OCI-LY7 (cell line): ENCODE measurements around the gene POLR1A. TPM values are rescaled to one million over a fixed set of nuclear protein-coding genes. Genes with fewer than 3 reads are reported as not detected.

Source experiments
- BruUV-seq: library from RNA; stranded (reverse); fragments of 400-500 nt; replicated peaks from 2 replicates; lab custom pipeline; 2021; lab: Mats Ljungman, UMichigan
- CTCF ChIA-PET: fragments of 300-600 bp; sonication (Branson Sonifier 250); formaldehyde crosslinking; loops from one replicate; lab custom pipeline; 2022; ENCODE audit warnings: antibody characterized with exemption; ENCODE audit not compliant: unreplicated experiment; lab: Charles Lee
- POLR2A ChIA-PET: fragments of 300-600 bp; sonication (Branson Sonifier 250); formaldehyde crosslinking; loops from one replicate; lab custom pipeline; 2022; ENCODE audit warnings: antibody characterized with exemption; lab: Charles Lee
- DNase-seq: peaks from one replicate; pipeline ENCODE4 v3.0.0-alpha.2; 2015; ENCODE audit warnings: low spot score
- H2AFZ ChIP-seq: fragments of 200-600 bp; sonication (generic), shearing (Covaris generic); 2 replicates; pipeline ENCODE4 v1.6.1; 2014; ENCODE audit warnings: mild to moderate bottlenecking, antibody characterized with exemption, low read length, moderate library complexity
- H3K27ac ChIP-seq: fragments of 200-600 bp; sonication (generic); 2 replicates; pipeline ENCODE4 v1.5.1; 2014; ENCODE audit warnings: mixed run types, low read depth, mild to moderate bottlenecking, moderate library complexity, low read length, inconsistent platforms; ENCODE audit not compliant: poor library complexity, severe bottlenecking
- H3K36me3 ChIP-seq: fragments of 200-600 bp; sonication (generic); 2 replicates; pipeline ENCODE4 v1.6.1; 2014; ENCODE audit warnings: mild to moderate bottlenecking, antibody characterized with exemption, low read length, moderate library complexity, mixed read lengths; ENCODE audit not compliant: insufficient read depth
- H3K4me1 ChIP-seq: fragments of 200-600 bp; sonication (generic); 2 replicates; pipeline ENCODE4 v1.5.1; 2014; ENCODE audit warnings: mild to moderate bottlenecking, low read length; ENCODE audit not compliant: insufficient read depth, poor library complexity, severe bottlenecking
- H3K4me2 ChIP-seq: fragments of 200-600 bp; sonication (generic); 2 replicates; pipeline ENCODE4 v1.6.1; 2014; ENCODE audit warnings: mild to moderate bottlenecking, low read length
- H3K4me3 ChIP-seq: fragments of 200-600 bp; sonication (generic); 2 replicates; pipeline ENCODE4 v1.5.1; 2014; ENCODE audit warnings: mild to moderate bottlenecking, low read depth, low read length; ENCODE audit not compliant: poor library complexity, severe bottlenecking
- H3K79me2 ChIP-seq: fragments of 200-600 bp; sonication (generic); 2 replicates; pipeline ENCODE4 v1.6.1; 2016; ENCODE audit warnings: low read depth, mild to moderate bottlenecking, low read length, moderate library complexity, mixed read lengths; ENCODE audit not compliant: insufficient read depth
- H3K9me2 ChIP-seq: fragments of 200-600 bp; sonication (generic); 2 replicates; pipeline ENCODE4 v1.6.1; 2016; ENCODE audit warnings: mild to moderate bottlenecking, low read length, mixed read lengths; ENCODE audit not compliant: insufficient read depth
- H3K9me3 ChIP-seq: fragments of 200-600 bp; sonication (generic); 2 replicates; pipeline ENCODE4 v1.6.1; 2014; ENCODE audit warnings: mild to moderate bottlenecking, mixed run types, low read length, mixed read lengths
- H4K20me1 ChIP-seq: fragments of 200-600 bp; sonication (generic); 2 replicates; pipeline ENCODE4 v1.6.1; 2014; ENCODE audit warnings: mild to moderate bottlenecking, antibody characterized with exemption, low read length, moderate library complexity, mixed read lengths; ENCODE audit not compliant: insufficient read depth
- EZH2phosphoT487 ChIP-seq: fragments of 200-600 bp; sonication (generic); IDR thresholded peaks from 2 replicates; pipeline ENCODE4 v1.6.1; 2018; ENCODE audit warnings: low read depth, borderline replicate concordance, mild to moderate bottlenecking, mixed run types, antibody characterized with exemption, low read length, moderate library complexity, mixed read lengths
- intact Hi-C: fragments of 100-400 bp; cut with micrococcal nuclease; formaldehyde crosslinking; loops from one replicate; pipeline ENCODE4 v1.10.0; 2022; ENCODE audit not compliant: unreplicated experiment
- total RNA-seq, 2 experiments: library from RNA; depleted of rRNA in 1 of 2; stranded (reverse); fragments of >200 nt in 1 of 2; shearing (Covaris generic) in 1 of 2; gene quantifications; 2 replicates each; pipeline ENCODE4 v1.2.3, GENCODE V29; 2014 to 2022
- TF ChIP-seq, protein P1 (sequence below): fragments of 200-600 bp; sonication (generic); conservative IDR thresholded peaks from 2 replicates; pipeline ENCODE4 v1.5.1; 2014; ENCODE audit warnings: mild to moderate bottlenecking, antibody characterized with exemption, low read length, moderate library complexity, mixed read lengths

POLR1A gene
- total RNA-seq, 2 experiments from 2014 or later: 17.5 to 53.3 TPM

DNA sequence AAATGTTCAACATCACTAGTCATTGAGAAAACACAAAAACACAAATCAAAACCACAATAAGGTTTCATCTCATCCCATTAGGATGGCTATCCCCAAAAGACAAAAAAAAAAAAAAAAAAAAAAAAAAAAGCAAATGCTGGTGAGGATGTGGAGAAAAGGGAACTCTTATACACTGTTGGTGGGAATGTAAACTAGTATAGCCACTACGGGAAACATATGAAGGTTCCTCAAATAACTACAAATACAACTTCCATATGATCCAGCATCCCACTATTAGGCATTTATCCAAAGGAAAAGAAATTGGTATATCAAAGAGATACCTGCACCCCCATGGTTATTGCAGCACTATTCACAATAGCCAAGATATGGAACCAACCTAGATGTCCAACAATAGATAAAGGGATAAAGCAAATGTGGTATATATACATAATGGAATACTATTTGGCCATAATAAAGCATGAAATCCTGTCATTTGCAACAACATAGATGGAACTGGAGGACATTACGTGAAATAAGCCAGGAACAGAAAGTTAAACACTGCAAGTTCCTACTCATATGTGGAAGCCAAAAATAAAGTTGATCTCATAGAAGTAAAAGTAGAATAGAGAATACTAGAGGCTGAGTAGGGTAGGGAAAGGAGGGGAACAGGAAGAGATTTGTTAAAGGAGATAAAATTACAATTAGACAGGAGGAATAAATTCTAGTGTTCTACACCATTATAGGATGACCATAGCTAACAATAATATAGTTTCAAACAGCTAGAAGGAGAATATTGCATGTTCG is 8.4 kb downstream of the POLR1A start:
- H2AFZ ChIP-seq: no peak overlapping the region
- no peaks in the 10 kb centered on the region for H3K4me1 ChIP-seq
- H3K4me2 ChIP-seq: no peak overlapping the region
- no peak overlapping the region for H3K27ac ChIP-seq
- no peak overlapping the region for H3K4me3 ChIP-seq
- intact Hi-C loops: no loop called here
- peaks cover 59% of the 10 kb centered on the region for H3K79me2 ChIP-seq
- ChIA-PET CTCF (no interaction called here), POLR2A (no interaction called here)
- BruUV-seq: no TSS peak
- H3K36me3 ChIP-seq: peaks cover 97% of the 10 kb centered on the region
- H4K20me1 ChIP-seq: peaks cover 4% of the 10 kb centered on the region; the same call in 1 of the 2 replicates
- H3K9me2 ChIP-seq: no peaks in the 10 kb centered on the region
- no peak for DNase-seq
- H3K9me3 ChIP-seq: peaks cover 6% of the 10 kb centered on the region; the same call in 1 of the 2 replicates
- no peak for TF ChIP-seq EZH2phosphoT487
- TF ChIP-seq, protein P1, sequence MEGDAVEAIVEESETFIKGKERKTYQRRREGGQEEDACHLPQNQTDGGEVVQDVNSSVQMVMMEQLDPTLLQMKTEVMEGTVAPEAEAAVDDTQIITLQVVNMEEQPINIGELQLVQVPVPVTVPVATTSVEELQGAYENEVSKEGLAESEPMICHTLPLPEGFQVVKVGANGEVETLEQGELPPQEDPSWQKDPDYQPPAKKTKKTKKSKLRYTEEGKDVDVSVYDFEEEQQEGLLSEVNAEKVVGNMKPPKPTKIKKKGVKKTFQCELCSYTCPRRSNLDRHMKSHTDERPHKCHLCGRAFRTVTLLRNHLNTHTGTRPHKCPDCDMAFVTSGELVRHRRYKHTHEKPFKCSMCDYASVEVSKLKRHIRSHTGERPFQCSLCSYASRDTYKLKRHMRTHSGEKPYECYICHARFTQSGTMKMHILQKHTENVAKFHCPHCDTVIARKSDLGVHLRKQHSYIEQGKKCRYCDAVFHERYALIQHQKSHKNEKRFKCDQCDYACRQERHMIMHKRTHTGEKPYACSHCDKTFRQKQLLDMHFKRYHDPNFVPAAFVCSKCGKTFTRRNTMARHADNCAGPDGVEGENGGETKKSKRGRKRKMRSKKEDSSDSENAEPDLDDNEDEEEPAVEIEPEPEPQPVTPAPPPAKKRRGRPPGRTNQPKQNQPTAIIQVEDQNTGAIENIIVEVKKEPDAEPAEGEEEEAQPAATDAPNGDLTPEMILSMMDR: no peak

DNA sequence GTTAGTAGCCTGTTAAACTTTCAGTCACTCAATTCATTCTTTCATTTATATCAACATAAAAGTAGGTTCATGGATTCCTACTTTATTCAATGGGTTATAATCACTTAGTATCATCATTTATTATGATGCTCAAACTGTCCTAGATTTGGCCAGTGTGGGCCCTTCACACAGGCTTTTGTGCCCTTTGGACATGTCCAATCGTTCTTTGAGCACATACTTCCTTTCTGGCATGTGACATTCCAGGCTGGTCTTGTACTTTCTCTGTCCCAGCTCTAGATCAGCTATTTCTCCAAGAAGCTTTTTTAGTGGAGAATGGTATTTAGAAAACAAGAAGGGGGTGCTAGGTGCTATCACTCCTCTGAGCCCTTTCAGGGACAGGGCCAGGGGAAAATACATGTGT is 11.5 kb downstream of the POLR1A start:
- TF ChIP-seq, protein P1: no peak
- no peak for TF ChIP-seq EZH2phosphoT487
- H3K4me3 ChIP-seq: no peak overlapping the region
- peaks cover 4% of the 10 kb centered on the region; the same call in 1 of the 2 replicates for H4K20me1 ChIP-seq
- H3K4me2 ChIP-seq: no peak overlapping the region
- BruUV-seq: no TSS peak
- H3K9me2 ChIP-seq: no peaks in the 10 kb centered on the region
- H3K36me3 ChIP-seq: peaks cover 96% of the 10 kb centered on the region
- CTCF ChIA-PET: no interaction called here
- H3K79me2 ChIP-seq: peaks cover 32% of the 10 kb centered on the region; the same call in 1 of the 2 replicates
- no peaks in the 10 kb centered on the region for H3K9me3 ChIP-seq
- no peak overlapping the region for H2AFZ ChIP-seq
- intact Hi-C loops: no loop called here
- no peak overlapping the region for H3K27ac ChIP-seq
- H3K4me1 ChIP-seq: no peaks in the 10 kb centered on the region
- no peak for DNase-seq
- POLR2A ChIA-PET: no interaction called here
